Stimulated activated CD8-positive, alpha-beta memory T cell treated with anti-CD3 and anti-CD28 coated beads, Interleukin-2, amount 100 ng/mL, for 48 hours (primary cell): ENCODE results near the gene PAOX.

Experiments
- DNase-seq, 2 donors: peaks; one replicate each; pipeline ENCODE4 v3.0.0-alpha.2; 2020; ENCODE audit warnings: low read depth in 2 of 2

Gene PAOX

DNA sequence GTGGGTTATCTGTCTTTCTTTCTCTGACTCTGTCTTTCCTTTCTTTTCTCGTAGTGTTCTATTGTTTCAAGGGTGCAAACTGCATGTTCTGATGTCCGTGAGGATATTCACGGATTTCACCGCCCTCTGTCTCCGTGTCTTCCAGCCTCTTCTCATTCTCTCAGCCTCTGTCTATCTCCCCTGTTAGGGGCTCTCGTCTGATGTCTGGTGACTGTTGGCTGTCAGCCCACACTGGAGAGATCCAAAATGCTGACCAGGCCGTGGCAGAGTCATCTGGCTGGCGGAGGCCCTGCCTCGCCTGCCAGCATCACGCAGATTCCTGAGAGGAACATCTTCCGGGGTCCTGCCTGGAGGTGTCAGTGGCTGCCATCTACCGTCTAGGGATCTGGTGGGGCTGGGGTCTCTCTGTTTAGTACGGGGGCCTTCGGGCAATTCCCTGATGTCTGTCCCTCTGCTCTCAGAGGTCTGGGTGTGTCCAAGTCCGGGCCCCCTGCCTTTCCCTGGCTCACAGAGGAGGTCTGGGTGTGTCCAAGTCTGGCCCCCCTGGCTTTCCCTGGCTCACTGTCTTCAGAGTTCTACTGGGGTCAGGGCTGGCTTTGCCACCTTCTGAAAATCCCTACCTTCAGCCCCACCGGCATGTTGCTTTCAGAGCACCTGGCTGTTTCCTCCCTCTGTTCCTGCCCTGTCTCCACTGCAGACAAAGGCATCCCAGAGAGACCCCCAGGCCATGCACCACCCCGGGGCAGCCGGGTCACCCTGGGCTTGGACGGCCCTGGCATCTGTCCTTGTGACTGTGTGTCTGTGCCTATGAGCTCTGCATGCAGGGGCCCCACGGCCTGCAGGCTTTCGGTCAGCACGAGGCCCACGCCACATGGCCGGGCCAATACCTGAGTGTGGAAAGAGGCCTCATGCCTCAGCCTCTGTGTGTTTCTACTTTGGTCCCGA is 60.7 kb downstream of the PAOX start:
- no peak for DNase-seq

DNA sequence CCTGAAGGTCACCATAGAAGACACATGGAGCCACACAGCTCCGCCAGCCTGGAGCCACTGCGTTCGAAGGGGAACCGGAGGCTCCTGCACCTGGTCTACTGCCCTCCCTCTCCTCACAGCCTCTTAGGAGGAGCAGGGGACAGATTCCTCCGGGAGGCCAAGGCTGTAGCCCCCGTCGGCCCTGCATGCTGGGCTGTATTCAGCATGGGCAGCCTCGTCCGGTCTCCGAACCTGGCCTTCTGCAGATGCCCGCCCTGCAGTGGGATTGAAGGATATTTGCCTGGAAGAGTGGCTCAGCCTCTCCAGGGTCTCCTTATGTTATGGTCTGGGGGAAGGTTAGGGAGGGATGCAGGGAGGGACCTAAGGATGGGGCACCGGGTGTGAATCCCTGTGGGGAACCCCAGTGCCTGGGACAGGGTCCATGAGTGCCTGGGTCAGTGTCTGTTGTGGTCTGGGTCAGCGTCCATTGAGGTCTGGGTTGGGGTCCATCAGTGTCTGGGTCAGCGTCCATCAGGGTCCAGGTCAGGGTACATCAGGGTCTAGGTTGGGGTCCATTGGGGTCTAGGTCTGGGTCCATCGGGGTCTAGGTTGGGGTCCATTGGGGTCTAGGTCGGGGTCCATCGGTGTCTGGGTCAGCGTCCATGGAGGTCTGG is 61.7 kb downstream of the PAOX start:
- no peak for DNase-seq
